ENCODE measurements around the gene RGS2. TPM values are rescaled to one million over a fixed set of nuclear protein-coding genes. Genes with fewer than 3 reads are reported as not detected.

The RGS2 gene
- total RNA-seq = 100 to 1,000 TPM in 1 of 6 donors, 10 to 100 TPM in 5; 10.5 to 134 (median 54.7) TPM

GRCh38 chr1:192808518-192809306, at the start of gene RGS2:
RGS2 (plus strand) TSS chr1:192809039; CDS start chr1:192809072, 33 bp downstream.
- Histone ChIP-seq H3K4me1 (peaks cover 7 to 29% (median 23%) of the 10 kb centered on the region in 4 donors), H3K9me3 (no peaks in the 10 kb centered on the region), H3K36me3 (peaks cover 0 to 5% (median 0%) of the 10 kb centered on the region in 4 donors), H3K27ac (peak within 1 kb of the TSS; percentile 89 to 95 (median 92)), H3K27me3 (no peaks in the 10 kb centered on the region), H3K4me3 (peak within 1 kb of the TSS; percentile 56 to 76 (median 69))
- ATAC-seq (ENCODE audit: low FRiP score in 2 of 2) (peak; percentile 97 to 98), DNase-seq (peak; percentile 96 to 98)
- peak in 1 of 4 donors; percentile 56 for TF ChIP-seq EP300 (IDR thresholded peaks at IDR 0.05)
- peak; percentile 82 to 100 (median 96) for TF ChIP-seq POLR2A (IDR thresholded peaks at IDR 0.05)
- TF ChIP-seq CTCF (IDR thresholded peaks at IDR 0.05) = peak in 2 of 6 experiments; percentile 10 to 24
- peak; percentile 99 to 100 for TF ChIP-seq POLR2AphosphoS5 (IDR thresholded peaks at IDR 0.05)
- 0 to 1% methylated on average over 15 to 43 of the region's 72 CpGs for WGBS, 2 donors

GRCh38 chr1:192759104-192759503, 49.7 kb upstream of the RGS2 start:
- no peak for ATAC-seq (ENCODE audit: low FRiP score in 2 of 2)
- H3K27me3 ChIP-seq = no peaks in the 10 kb centered on the region
- no peaks in the 10 kb centered on the region for H3K9me3 ChIP-seq
- WGBS, 2 donors = 91 to 96% methylated on average over 1 of the region's 1 CpG
- no peaks in the 10 kb centered on the region for H3K4me1 ChIP-seq
- H3K36me3 ChIP-seq = no peaks in the 10 kb centered on the region
- TF ChIP-seq POLR2A (IDR thresholded peaks at IDR 0.05) = no peak
- no peak for TF ChIP-seq POLR2AphosphoS5 (IDR thresholded peaks at IDR 0.05)
- no peak for TF ChIP-seq CTCF (IDR thresholded peaks at IDR 0.05)
- TF ChIP-seq EP300 (IDR thresholded peaks at IDR 0.05) = no peak
- no peak overlapping the region for H3K4me3 ChIP-seq
- DNase-seq = no peak
- no peak overlapping the region for H3K27ac ChIP-seq

- Histone ChIP-seq H3K27ac (no peak overlapping the region), H3K9me3 (no peaks in the 10 kb centered on the region), H3K36me3 (no peaks in the 10 kb centered on the region), H3K27me3 (no peaks in the 10 kb centered on the region), H3K4me1 (peaks cover 0 to 3% (median 0%) of the 10 kb centered on the region in 4 donors), H3K4me3 (no peak overlapping the region)
- DNase-seq = no peak
- TF ChIP-seq CTCF (IDR thresholded peaks at IDR 0.05) = no peak
- no peak for TF ChIP-seq POLR2AphosphoS5 (IDR thresholded peaks at IDR 0.05)
- no peak for TF ChIP-seq EP300 (IDR thresholded peaks at IDR 0.05)
- TF ChIP-seq POLR2A (IDR thresholded peaks at IDR 0.05) = no peak
- 93 to 94% methylated on average over 4 of the region's 4 CpGs for WGBS, 2 donors
- ATAC-seq (ENCODE audit: low FRiP score in 2 of 2) = no peak
These were observed 46.6 kb upstream of the RGS2 start for GRCh38 chr1:192762265-192762664.

GRCh38 chr1:192763243-192763642, 45.6 kb upstream of the RGS2 start:
- TF ChIP-seq POLR2A (IDR thresholded peaks at IDR 0.05) (no peak), EP300 (IDR thresholded peaks at IDR 0.05) (no peak), POLR2AphosphoS5 (IDR thresholded peaks at IDR 0.05) (no peak), CTCF (IDR thresholded peaks at IDR 0.05) (no peak)
- Histone ChIP-seq H3K36me3 (no peaks in the 10 kb centered on the region), H3K27ac (peak overlapping the region in 1 of 4 donors; percentile 50), H3K27me3 (no peaks in the 10 kb centered on the region), H3K4me3 (no peak overlapping the region), H3K9me3 (no peaks in the 10 kb centered on the region), H3K4me1 (peaks cover 0 to 4% (median 0%) of the 10 kb centered on the region in 4 donors)
- DNase-seq = no peak
- ATAC-seq (ENCODE audit: low FRiP score in 2 of 2) = no peak
